GM12878 (cell line): ENCODE results near the gene OXCT2. TPM values are rescaled to one million over a fixed set of nuclear protein-coding genes. Genes with fewer than 3 reads are reported as not detected.
"Not testable (repeated sequence)": the region's sequence is repeated elsewhere in the genome, so short reads cannot be mapped to it uniquely, and the experiment has no call there.

Experiments used
- ATAC-seq: fragments of 200-7000 bp; cut with Tn5 transposase; 3 replicates; pipeline ENCODE4 v1.9.1; 2020; ENCODE audit warnings: mild to moderate bottlenecking, moderate library complexity
- BruUV-seq: library from RNA; stranded (reverse); fragments of 400-500 nt; replicated peaks from 2 replicates; lab custom pipeline; 2021; lab: Mats Ljungman, UMichigan
- CTCF ChIA-PET: fragments of 300-600 bp; sonication (Branson Sonifier 250); formaldehyde crosslinking; extraction: SDS; loops from one replicate; lab custom pipeline; 2021; ENCODE audit warnings: inconsistent platforms; lab: Yijun Ruan, JAX
- POLR2A ChIA-PET: fragments of 350-600 bp; formaldehyde crosslinking; extraction: SDS; loops from one replicate; lab custom pipeline; 2021; ENCODE audit warnings: inconsistent platforms; lab: Charles Lee
- RAD21 ChIA-PET: fragments of 300-600 bp; sonication (Branson Sonifier 250); formaldehyde crosslinking; loops from one replicate; lab custom pipeline; 2023; ENCODE audit warnings: antibody characterized with exemption; ENCODE audit not compliant: unreplicated experiment; lab: Charles Lee
- SMC1A ChIA-PET: fragments of 300-600 bp; sonication (Branson Sonifier 250); formaldehyde crosslinking; loops from one replicate; lab custom pipeline; 2023; ENCODE audit not compliant: unreplicated experiment, uncharacterized antibody; lab: Charles Lee
- DNase-seq: peaks from one replicate; pipeline ENCODE4 v3.0.0-alpha.2; 2011; ENCODE audit warnings: low read depth, low spot score
- FAIRE-seq: peaks from 3 replicates; lab custom pipeline; 2011; peaks lifted over from hg19 to GRCh38; lab: Jason Lieb, UNC
- H2AFZ ChIP-seq: 2 replicates; pipeline ENCODE4 v1.6.0; 2011; ENCODE audit warnings: low read depth, low read length, control low read depth; ENCODE audit not compliant: control insufficient read depth
- H3K27ac ChIP-seq: 2 replicates; pipeline ENCODE4 v1.5.1; 2011; ENCODE audit warnings: control low read depth; ENCODE audit not compliant: control insufficient read depth, insufficient read depth
- H3K27me3 ChIP-seq, 2 experiments: replicated peaks in 1 of 2; 2 replicates each; pipeline versions ENCODE4 v1.6.0 to v1.6.1; 2011; ENCODE audit warnings: low read length in 1 of 2; ENCODE audit not compliant: control insufficient read depth in 2 of 2, insufficient read depth in 2 of 2
- H3K36me3 ChIP-seq, 2 experiments: 2 replicates each; pipeline ENCODE4 v1.5.1; 2011; ENCODE audit warnings: low read length in 1 of 2; ENCODE audit not compliant: control insufficient read depth in 2 of 2, insufficient read depth in 2 of 2
- H3K4me1 ChIP-seq: 2 replicates; pipeline ENCODE4 v1.6.1; 2011; ENCODE audit warnings: mild to moderate bottlenecking, low read length, moderate library complexity, mixed read lengths; ENCODE audit not compliant: control insufficient read depth, insufficient read depth
- H3K4me2 ChIP-seq: 2 replicates; pipeline ENCODE4 v1.6.0; 2011; ENCODE audit warnings: control low read depth; ENCODE audit not compliant: control insufficient read depth, insufficient read depth
- H3K4me3 ChIP-seq: fragments of 200-600 bp; sonication (generic); 2 replicates; pipeline ENCODE4 v1.5.1; 2016
- H3K79me2 ChIP-seq: 2 replicates; pipeline ENCODE4 v1.6.0; 2011; ENCODE audit warnings: low read length; ENCODE audit not compliant: control insufficient read depth, insufficient read depth
- H3K9ac ChIP-seq: 2 replicates; pipeline ENCODE4 v1.8.0; 2011; ENCODE audit warnings: low read length, control low read depth, mixed read lengths; ENCODE audit not compliant: control insufficient read depth, insufficient read depth
- H3K9me3 ChIP-seq: replicated peaks from 3 replicates; pipeline ENCODE4 v1.5.1; 2011; ENCODE audit warnings: mild to moderate bottlenecking, low read length; ENCODE audit not compliant: control insufficient read depth, insufficient read depth
- H4K20me1 ChIP-seq: 2 replicates; pipeline ENCODE4 v1.6.0; 2011; ENCODE audit not compliant: control insufficient read depth, insufficient read depth
- MEF2B ChIP-seq: fragments of 450-650 bp; IDR thresholded peaks from 2 replicates; pipeline ENCODE4 v1.6.1; 2018; ENCODE audit warnings: mild to moderate bottlenecking, moderate library complexity; ENCODE audit not compliant: partially characterized antibody, poor library complexity, severe bottlenecking
- WGBS: methylation state at CpG from one replicate; pipeline ENCODE4 v1.1.6; 2016; ENCODE audit warnings: low lambda C conversion rate; ENCODE audit not compliant: insufficient replicate concordance, insufficient coverage; ENCODE audit errors: missing lambda C conversion rate; 5-methylcytosine and 5-hydroxymethylcytosine counted together
- in situ Hi-C: fragments of 300-500 bp; cut with MboI; formaldehyde crosslinking; loops from 9 replicates; pipeline ENCODE4 v1.14.3; 2018; ENCODE audit warnings: mixed read lengths
- intact Hi-C: fragments of 100-400 bp; cut with micrococcal nuclease; formaldehyde crosslinking; loops from one replicate; pipeline ENCODE4 v1.14.2; 2022; ENCODE audit not compliant: unreplicated experiment
- polyA plus RNA-seq, 11 experiments: library from polyadenylated mRNA; depleted of rRNA in 4 of 11; unstranded in 6 of 11; stranded (reverse) in 5 of 11; fragments of >200 nt; fragmentation: Nextera tagmentation in 4 of 11; fragmentation: Illumina TruSeq in 1 of 11; extraction: Ambion mirVana in 4 of 11; extraction: Trizol in 1 of 11; gene quantifications; 1 replicate in 1 of 11; 2 replicates in 10 of 11; pipeline versions ENCODE4 v1.2.1 to v1.2.3, GENCODE V29; 2011 to 2016; ENCODE audit warnings: inconsistent platforms in 2 of 11, missing spikeins in 2 of 11, low read depth in 1 of 11
- total RNA-seq, 4 experiments: library from RNA; depleted of rRNA in 3 of 4; stranded (reverse); fragments of >200 nt in 3 of 4; fragmentation: Illumina TruSeq in 1 of 4; extraction: Trizol in 1 of 4; gene quantifications; 2 replicates each; pipeline versions ENCODE4 v1.2.1 to v1.2.3, GENCODE V29; 2013 to 2021

Gene OXCT2
- total and polyA plus RNA-seq, 10 of the 15 experiments (the other 5 are each of a cell fraction or from before 2014, with no cell fraction given) = 0.06 to 1.9 (median 0.59) TPM

DNA sequence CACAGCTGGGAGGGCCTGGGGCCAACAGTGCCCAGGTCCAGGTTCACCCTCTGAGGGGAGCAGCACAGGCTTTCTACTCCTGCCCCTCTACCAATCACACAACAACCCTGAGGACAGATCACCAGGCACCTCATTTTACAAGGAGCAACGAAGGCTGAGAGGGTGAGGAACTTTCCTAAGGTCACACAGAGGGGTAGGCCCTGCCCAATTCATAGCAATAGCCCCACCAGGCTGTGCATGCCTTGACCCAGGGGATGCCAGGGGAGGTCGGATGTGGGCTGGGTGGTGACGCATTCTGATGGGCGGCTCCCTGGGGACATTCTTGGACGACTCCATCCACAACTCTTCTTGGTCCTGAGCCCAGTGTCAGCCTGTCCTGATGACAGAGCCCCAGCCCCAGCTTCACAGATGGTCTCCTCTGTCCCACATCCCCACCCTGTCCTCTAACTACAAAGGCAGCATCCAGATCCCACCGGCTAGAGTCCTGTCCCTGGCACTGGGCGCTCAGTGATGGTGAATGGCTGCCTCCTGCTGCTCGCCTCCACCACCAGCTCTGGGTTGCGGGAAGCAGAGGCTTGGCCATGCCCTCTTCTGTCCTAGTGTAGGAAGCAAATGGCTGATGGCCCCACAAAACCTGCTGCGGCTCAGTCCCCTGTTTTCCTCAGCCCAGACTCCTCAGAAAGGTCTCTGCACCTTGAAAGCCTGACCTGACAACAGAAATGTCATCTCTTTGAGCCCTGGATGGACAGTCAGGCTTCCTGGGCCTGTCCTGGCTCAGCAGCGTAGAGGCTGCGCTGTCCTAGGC, 15.4 kb upstream of the OXCT2 start:
- DNase-seq, FAIRE-seq, H3K79me2 ChIP-seq, BruUV-seq, H4K20me1 ChIP-seq, SMC1A ChIA-PET, intact Hi-C loops, RAD21 ChIA-PET, H3K27me3 ChIP-seq, H2AFZ ChIP-seq, H3K4me3 ChIP-seq, H3K36me3 ChIP-seq, H3K9ac ChIP-seq, in situ Hi-C loops, H3K9me3 ChIP-seq: not testable (repeated sequence)
- CTCF ChIA-PET = interaction anchor here (1.0 kb wide), 1 partner anchor 12 kb away, joined by 3 read pairs; no protein-coding TSS in a partner anchor
- POLR2A ChIA-PET = interaction anchor here (0.6 to 0.8 kb wide), 2 partner anchors 9 to 12 kb away, joined by 3 read pairs; no protein-coding TSS in a partner anchor
- ATAC-seq = peak; percentile 52
- 63% methylated on average over 11 of the region's 12 CpGs for WGBS
- TF ChIP-seq MEF2B = peak; percentile 19
- TF ChIP-seq, all 136 proteins: peak for 1; not testable (repeated sequence) for 135
- peaks cover 11% of the 10 kb centered on the region for H3K4me1 ChIP-seq
- H3K4me2 ChIP-seq, H3K27ac ChIP-seq: not testable (repeated sequence)

DNA sequence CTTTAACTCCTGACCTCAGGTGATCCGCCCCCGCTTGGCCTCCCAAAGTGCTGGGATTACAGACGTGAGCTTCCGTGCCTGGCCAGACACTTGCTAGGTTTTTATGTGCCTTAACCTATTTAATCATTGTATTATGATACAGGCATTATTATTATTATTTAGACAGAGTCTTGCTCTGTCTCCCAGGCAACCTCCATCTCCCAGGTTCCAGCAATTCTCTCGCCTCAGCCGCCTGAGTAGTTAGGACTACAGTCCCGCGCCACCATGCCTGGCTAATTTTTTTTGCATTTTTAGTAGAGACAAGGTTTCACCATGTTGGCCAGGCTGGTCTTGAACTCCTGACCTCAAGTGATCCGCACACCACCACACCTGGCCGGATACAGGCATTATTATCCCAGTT, 11.5 kb upstream of the OXCT2 start:
- BruUV-seq, H3K9ac ChIP-seq, intact Hi-C loops, H3K27ac ChIP-seq, H3K36me3 ChIP-seq, H4K20me1 ChIP-seq, H3K79me2 ChIP-seq, H3K27me3 ChIP-seq, H3K4me2 ChIP-seq, SMC1A ChIA-PET, in situ Hi-C loops, ATAC-seq, H3K4me1 ChIP-seq, H3K4me3 ChIP-seq, H2AFZ ChIP-seq, RAD21 ChIA-PET, POLR2A ChIA-PET, DNase-seq, H3K9me3 ChIP-seq, FAIRE-seq: not testable (repeated sequence)
- CTCF ChIA-PET = interaction anchor here (0.6 to 1.9 kb wide), 3 partner anchors 11 to 125 kb away, joined by 3 to 4 read pairs (median 4); no protein-coding TSS in a partner anchor
- 84% methylated on average over 10 of the region's 10 CpGs for whole genome bisulfite sequencing
